ENCODE data around the gene SH3PXD2B.

SH3PXD2B gene

GRCh38 chr5:172435362-172436077 is 18.8 kb downstream of the SH3PXD2B start:
- H3K4me3 ChIP-seq (replicated peaks; ENCODE audit: insufficient read depth, low read length), result no peak overlapping the region
- TF ChIP-seq, protein P1, sequence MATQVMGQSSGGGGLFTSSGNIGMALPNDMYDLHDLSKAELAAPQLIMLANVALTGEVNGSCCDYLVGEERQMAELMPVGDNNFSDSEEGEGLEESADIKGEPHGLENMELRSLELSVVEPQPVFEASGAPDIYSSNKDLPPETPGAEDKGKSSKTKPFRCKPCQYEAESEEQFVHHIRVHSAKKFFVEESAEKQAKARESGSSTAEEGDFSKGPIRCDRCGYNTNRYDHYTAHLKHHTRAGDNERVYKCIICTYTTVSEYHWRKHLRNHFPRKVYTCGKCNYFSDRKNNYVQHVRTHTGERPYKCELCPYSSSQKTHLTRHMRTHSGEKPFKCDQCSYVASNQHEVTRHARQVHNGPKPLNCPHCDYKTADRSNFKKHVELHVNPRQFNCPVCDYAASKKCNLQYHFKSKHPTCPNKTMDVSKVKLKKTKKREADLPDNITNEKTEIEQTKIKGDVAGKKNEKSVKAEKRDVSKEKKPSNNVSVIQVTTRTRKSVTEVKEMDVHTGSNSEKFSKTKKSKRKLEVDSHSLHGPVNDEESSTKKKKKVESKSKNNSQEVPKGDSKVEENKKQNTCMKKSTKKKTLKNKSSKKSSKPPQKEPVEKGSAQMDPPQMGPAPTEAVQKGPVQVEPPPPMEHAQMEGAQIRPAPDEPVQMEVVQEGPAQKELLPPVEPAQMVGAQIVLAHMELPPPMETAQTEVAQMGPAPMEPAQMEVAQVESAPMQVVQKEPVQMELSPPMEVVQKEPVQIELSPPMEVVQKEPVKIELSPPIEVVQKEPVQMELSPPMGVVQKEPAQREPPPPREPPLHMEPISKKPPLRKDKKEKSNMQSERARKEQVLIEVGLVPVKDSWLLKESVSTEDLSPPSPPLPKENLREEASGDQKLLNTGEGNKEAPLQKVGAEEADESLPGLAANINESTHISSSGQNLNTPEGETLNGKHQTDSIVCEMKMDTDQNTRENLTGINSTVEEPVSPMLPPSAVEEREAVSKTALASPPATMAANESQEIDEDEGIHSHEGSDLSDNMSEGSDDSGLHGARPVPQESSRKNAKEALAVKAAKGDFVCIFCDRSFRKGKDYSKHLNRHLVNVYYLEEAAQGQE (IDR thresholded peaks at IDR 0.05; ENCODE audit: insufficient replicate concordance, low read depth), result no peak
- no peak for TF ChIP-seq GABPA (IDR thresholded peaks at IDR 0.05; ENCODE audit: low read depth)
- no peak for TF ChIP-seq SPI1 (IDR thresholded peaks at IDR 0.05; ENCODE audit: borderline replicate concordance, low read depth)
- TF ChIP-seq, protein P2, sequence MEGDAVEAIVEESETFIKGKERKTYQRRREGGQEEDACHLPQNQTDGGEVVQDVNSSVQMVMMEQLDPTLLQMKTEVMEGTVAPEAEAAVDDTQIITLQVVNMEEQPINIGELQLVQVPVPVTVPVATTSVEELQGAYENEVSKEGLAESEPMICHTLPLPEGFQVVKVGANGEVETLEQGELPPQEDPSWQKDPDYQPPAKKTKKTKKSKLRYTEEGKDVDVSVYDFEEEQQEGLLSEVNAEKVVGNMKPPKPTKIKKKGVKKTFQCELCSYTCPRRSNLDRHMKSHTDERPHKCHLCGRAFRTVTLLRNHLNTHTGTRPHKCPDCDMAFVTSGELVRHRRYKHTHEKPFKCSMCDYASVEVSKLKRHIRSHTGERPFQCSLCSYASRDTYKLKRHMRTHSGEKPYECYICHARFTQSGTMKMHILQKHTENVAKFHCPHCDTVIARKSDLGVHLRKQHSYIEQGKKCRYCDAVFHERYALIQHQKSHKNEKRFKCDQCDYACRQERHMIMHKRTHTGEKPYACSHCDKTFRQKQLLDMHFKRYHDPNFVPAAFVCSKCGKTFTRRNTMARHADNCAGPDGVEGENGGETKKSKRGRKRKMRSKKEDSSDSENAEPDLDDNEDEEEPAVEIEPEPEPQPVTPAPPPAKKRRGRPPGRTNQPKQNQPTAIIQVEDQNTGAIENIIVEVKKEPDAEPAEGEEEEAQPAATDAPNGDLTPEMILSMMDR (IDR thresholded peaks at IDR 0.05; ENCODE audit: insufficient read depth, low read length), result no peak
- no peak for TF ChIP-seq POLR2AphosphoS5 (IDR thresholded peaks at IDR 0.05; ENCODE audit: low read depth)
- H3K27me3 ChIP-seq (ENCODE audit: insufficient read depth, poor library complexity, severe bottlenecking), result no peaks in the 10 kb centered on the region
- DNase-seq (ENCODE audit: low read depth in 1 of 2, low spot score in 1 of 2), result no peak
- no peak overlapping the region for H3K27ac ChIP-seq (replicated peaks)

- TF ChIP-seq, protein P2 (IDR thresholded peaks at IDR 0.05; ENCODE audit: insufficient read depth, low read length), result no peak
- TF ChIP-seq SPI1 (IDR thresholded peaks at IDR 0.05; ENCODE audit: borderline replicate concordance, low read depth) (no peak), GABPA (IDR thresholded peaks at IDR 0.05; ENCODE audit: low read depth) (no peak), POLR2AphosphoS5 (IDR thresholded peaks at IDR 0.05; ENCODE audit: low read depth) (no peak)
- TF ChIP-seq, protein P1 (IDR thresholded peaks at IDR 0.05; ENCODE audit: insufficient replicate concordance, low read depth), result no peak
- no peak for DNase-seq (ENCODE audit: low read depth in 1 of 2, low spot score in 1 of 2)
- Histone ChIP-seq H3K27ac (replicated peaks) (no peak overlapping the region), H3K4me3 (replicated peaks; ENCODE audit: insufficient read depth, low read length) (no peak overlapping the region), H3K27me3 (ENCODE audit: insufficient read depth, poor library complexity, severe bottlenecking) (no peaks in the 10 kb centered on the region)
Measured at GRCh38 chr5:172434251-172434650, 20.1 kb downstream of the SH3PXD2B start.

DNA sequence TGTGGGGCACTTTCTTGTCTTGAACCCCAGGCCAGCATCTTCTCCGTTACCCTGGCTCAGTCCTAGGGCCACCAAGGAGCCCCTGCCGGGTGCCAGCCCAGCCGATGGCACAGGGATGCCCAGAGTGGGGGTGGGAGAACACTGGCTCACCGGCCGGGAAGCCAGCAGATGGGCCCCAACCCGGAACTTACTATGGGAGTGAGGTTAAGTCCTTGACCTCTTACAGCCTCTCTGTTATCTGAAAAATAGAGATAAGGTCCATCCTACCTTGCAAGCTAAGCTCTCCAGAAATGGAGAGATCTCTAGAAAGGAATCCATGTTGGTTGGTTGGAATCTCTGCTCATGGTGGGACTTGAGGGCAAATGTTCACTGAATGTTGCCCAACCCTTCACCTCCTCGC is 20.8 kb downstream of the SH3PXD2B start:
- DNase-seq (ENCODE audit: low read depth in 1 of 2, low spot score in 1 of 2), result no peak
- no peak overlapping the region for H3K4me3 ChIP-seq (replicated peaks; ENCODE audit: insufficient read depth, low read length)
- no peak overlapping the region for H3K27ac ChIP-seq (replicated peaks)
- TF ChIP-seq SPI1 (IDR thresholded peaks at IDR 0.05; ENCODE audit: borderline replicate concordance, low read depth) (no peak), POLR2AphosphoS5 (IDR thresholded peaks at IDR 0.05; ENCODE audit: low read depth) (no peak), GABPA (IDR thresholded peaks at IDR 0.05; ENCODE audit: low read depth) (no peak)
- TF ChIP-seq, protein P2 (IDR thresholded peaks at IDR 0.05; ENCODE audit: insufficient read depth, low read length), result no peak
- TF ChIP-seq, protein P1 (IDR thresholded peaks at IDR 0.05; ENCODE audit: insufficient replicate concordance, low read depth), result no peak
- H3K27me3 ChIP-seq (ENCODE audit: insufficient read depth, poor library complexity, severe bottlenecking), result no peaks in the 10 kb centered on the region
